HCT116 (cell line): Measurements from ENCODE around the gene IFITM10.
"Not testable (repeated sequence)": the region's sequence is repeated elsewhere in the genome, so short reads cannot be mapped to it uniquely, and the experiment has no call there.

Experiments used
- CEBPB ChIP-seq: IDR thresholded peaks from 2 replicates; pipeline ENCODE4 v1.6.1; 2012; ENCODE audit warnings: low read depth
- EZH2 ChIP-seq: fragments of 200-600 bp; sonication (generic); IDR thresholded peaks from 2 replicates; pipeline ENCODE4 v1.6.1; 2017; ENCODE audit warnings: antibody characterized with exemption, mixed run types
- EZH2phosphoT487 ChIP-seq: fragments of 200-600 bp; IDR thresholded peaks from 2 replicates; pipeline ENCODE4 v1.6.1; 2018; ENCODE audit warnings: antibody characterized with exemption, borderline replicate concordance
- POLR2A ChIP-seq: IDR thresholded peaks from 2 replicates; pipeline ENCODE4 v1.7.0; 2011; ENCODE audit warnings: borderline replicate concordance; ENCODE audit not compliant: insufficient read depth, insufficient read length; ENCODE audit errors: extremely low read depth
- RAD21 ChIP-seq: IDR thresholded peaks from 2 replicates; pipeline ENCODE4 v1.6.1; 2012; ENCODE audit warnings: low read depth, mild to moderate bottlenecking
- REST ChIP-seq: IDR thresholded peaks from 2 replicates; pipeline ENCODE4 v1.6.1; 2012; ENCODE audit warnings: low read depth
- SIN3A ChIP-seq: IDR thresholded peaks from 2 replicates; pipeline ENCODE4 v1.6.1; 2012; ENCODE audit warnings: low read depth
- SP1 ChIP-seq: IDR thresholded peaks from 2 replicates; pipeline ENCODE4 v1.6.1; 2012; ENCODE audit warnings: low read depth
- YY1 ChIP-seq: IDR thresholded peaks from 2 replicates; pipeline ENCODE4 v1.6.1; 2011; ENCODE audit warnings: low read length, low read depth, moderate library complexity, mild to moderate bottlenecking; ENCODE audit not compliant: insufficient replicate concordance; ENCODE audit errors: extremely low read depth
- TF ChIP-seq, protein P1 (sequence below), 3 experiments: fragments of 200-600 bp in 1 of 3; sonication (generic) in 1 of 3; IDR thresholded peaks in 2 of 3; conservative IDR thresholded peaks in 1 of 3; 2 replicates each; pipeline ENCODE4 v1.5.1; 2012 to 2017; ENCODE audit warnings: low read depth in 2 of 3, low read length in 2 of 3, antibody characterized with exemption in 1 of 3, borderline replicate concordance in 1 of 3, control low read depth in 1 of 3, mild to moderate bottlenecking in 1 of 3, mixed read lengths in 1 of 3, mixed run types in 1 of 3, moderate library complexity in 1 of 3; ENCODE audit not compliant: insufficient read depth in 1 of 3
- TF ChIP-seq, protein P2 (sequence below): IDR thresholded peaks from 2 replicates; pipeline ENCODE4 v1.6.1; 2012
- TF ChIP-seq, protein P3 (sequence below): IDR thresholded peaks from 2 replicates; pipeline ENCODE4 v1.6.1; 2012

DNA sequence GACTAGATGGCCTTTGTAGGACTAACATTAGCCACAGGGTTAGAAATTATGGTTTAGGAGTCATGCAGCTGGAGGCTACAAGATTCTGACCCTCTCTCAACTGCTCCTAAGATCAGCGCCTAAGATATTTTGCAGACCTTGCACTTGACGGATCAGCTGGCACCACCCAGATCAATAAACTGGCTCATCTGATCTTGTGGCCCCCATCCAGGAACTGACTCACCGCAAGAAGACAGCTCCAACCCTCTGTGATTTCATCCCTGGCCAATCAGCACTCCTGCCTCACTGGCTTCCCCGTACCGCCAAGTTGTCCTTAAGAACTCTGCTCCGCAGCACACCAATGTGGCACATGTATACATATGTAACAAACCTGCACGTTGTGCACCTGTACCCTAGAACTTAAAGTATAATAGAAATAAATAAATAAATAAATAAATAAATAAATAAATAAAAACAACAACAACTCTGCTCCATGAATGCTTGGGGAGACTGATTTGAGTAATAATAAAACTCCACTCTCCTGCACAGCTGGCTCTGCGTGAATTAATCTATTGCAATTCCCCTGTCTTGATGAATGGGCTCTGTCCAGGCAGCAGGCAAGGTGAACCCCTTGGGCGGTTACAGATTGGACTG is 19.0 kb upstream of the IFITM10 start:
- TF ChIP-seq, protein P1, sequence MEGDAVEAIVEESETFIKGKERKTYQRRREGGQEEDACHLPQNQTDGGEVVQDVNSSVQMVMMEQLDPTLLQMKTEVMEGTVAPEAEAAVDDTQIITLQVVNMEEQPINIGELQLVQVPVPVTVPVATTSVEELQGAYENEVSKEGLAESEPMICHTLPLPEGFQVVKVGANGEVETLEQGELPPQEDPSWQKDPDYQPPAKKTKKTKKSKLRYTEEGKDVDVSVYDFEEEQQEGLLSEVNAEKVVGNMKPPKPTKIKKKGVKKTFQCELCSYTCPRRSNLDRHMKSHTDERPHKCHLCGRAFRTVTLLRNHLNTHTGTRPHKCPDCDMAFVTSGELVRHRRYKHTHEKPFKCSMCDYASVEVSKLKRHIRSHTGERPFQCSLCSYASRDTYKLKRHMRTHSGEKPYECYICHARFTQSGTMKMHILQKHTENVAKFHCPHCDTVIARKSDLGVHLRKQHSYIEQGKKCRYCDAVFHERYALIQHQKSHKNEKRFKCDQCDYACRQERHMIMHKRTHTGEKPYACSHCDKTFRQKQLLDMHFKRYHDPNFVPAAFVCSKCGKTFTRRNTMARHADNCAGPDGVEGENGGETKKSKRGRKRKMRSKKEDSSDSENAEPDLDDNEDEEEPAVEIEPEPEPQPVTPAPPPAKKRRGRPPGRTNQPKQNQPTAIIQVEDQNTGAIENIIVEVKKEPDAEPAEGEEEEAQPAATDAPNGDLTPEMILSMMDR (IDR thresholded peaks at IDR 0.05 in 2 of 3, conservative IDR thresholded peaks at IDR 0.05 in 1 of 3; ENCODE audit: borderline replicate concordance in 1 of 3, insufficient read depth in 1 of 3, low read depth in 2 of 3, low read length in 2 of 3): not testable (repeated sequence)
- TF ChIP-seq CEBPB, YY1, EZH2phosphoT487, RAD21, EZH2, REST, SP1, SIN3A, POLR2A: not testable (repeated sequence)
- TF ChIP-seq, protein P2, sequence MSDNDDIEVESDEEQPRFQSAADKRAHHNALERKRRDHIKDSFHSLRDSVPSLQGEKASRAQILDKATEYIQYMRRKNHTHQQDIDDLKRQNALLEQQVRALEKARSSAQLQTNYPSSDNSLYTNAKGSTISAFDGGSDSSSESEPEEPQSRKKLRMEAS: not testable (repeated sequence)
- TF ChIP-seq, protein P3, sequence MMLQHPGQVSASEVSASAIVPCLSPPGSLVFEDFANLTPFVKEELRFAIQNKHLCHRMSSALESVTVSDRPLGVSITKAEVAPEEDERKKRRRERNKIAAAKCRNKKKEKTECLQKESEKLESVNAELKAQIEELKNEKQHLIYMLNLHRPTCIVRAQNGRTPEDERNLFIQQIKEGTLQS: not testable (repeated sequence)
